Measurements from ENCODE around the gene IKZF3. TPM values are rescaled to one million over a fixed set of nuclear protein-coding genes. Genes with fewer than 3 reads are reported as not detected.

Gene IKZF3
- total RNA-seq, 1 experiment from 2014 or later, result not detected

DNA sequence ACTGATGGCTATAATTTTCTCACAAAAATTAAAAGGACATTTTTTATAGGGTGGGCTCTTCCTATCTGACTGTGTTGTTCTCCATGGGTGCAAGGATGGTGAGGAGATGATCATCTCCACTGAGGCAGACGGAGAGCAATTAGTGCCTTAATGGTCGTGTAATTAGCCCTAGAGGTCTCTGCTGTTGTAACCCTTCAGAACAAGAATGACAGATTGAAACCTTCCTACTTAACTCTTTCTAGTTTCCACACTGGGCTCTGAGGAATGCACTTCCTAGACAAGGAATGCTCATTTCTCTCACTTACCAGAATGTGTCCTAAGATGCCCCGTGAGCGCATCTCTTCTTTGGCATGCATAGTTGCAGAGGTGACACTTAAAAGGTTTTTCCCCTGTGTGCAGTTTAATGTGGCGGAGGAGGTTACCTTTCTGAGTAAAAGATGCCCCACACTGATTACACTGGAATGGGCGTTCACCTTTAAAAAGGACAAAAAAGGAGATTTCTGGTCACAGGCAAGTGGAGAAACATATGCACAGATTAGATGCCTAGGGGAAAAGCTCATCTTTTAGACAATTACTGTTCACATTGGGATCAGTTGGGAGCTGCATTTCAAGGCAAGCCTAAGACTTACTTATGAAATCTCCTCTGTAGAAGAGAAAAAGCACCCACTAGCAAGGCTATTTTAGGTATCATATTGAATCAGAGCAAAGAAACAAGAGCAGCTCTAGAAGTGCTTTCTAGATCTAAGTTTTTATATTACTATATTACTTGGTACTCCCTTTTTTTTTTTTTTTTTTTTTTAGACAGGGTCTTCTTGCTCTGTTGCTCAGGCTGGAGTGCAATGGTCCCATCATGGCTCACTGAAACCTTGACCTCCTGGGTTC, 72.8 kb downstream of the IKZF3 start:
- H3K9me3 ChIP-seq (ENCODE audit: low read length), result no peaks in the 10 kb centered on the region
- intact Hi-C loops (cut with micrococcal nuclease), result no loop called here
- no peak overlapping the region for H3K9ac ChIP-seq (ENCODE audit: low read length)
- H3K4me3 ChIP-seq (ENCODE audit: low read length), result no peak overlapping the region
- ATAC-seq, result no peak
- H3K36me3 ChIP-seq (ENCODE audit: low read depth, low read length), result no peaks in the 10 kb centered on the region
- no peaks in the 10 kb centered on the region for H3K4me1 ChIP-seq (ENCODE audit: insufficient read depth, low read length)
- no peak for TF ChIP-seq EZH2phosphoT487 (IDR thresholded peaks at IDR 0.05; ENCODE audit: borderline replicate concordance, low read length)
- no peak for TF ChIP-seq EZH2 (IDR thresholded peaks at IDR 0.05; ENCODE audit: low read length, unreplicated experiment)
- TF ChIP-seq CTCF (conservative IDR thresholded peaks at IDR 0.05; ENCODE audit: low read depth, low read length), result no peak
- H3K9me2 ChIP-seq (replicated peaks; ENCODE audit: low read length), result no peaks in the 10 kb centered on the region
- H4K20me1 ChIP-seq (ENCODE audit: low read length), result no peaks in the 10 kb centered on the region
- H3K4me2 ChIP-seq (ENCODE audit: low read length), result no peak overlapping the region
- POLR2A ChIA-PET (ENCODE audit: unreplicated experiment), result no interaction called here
- no peak overlapping the region for H3K27ac ChIP-seq (ENCODE audit: low read length)
- H2AFZ ChIP-seq (ENCODE audit: low read length), result no peak overlapping the region
- DNase-seq, result no peak
- H3F3A ChIP-seq (ENCODE audit: low read length, unreplicated experiment), result no peaks in the 10 kb centered on the region
- CTCF ChIA-PET, result no interaction called here
- no peaks in the 10 kb centered on the region for H3K79me2 ChIP-seq (ENCODE audit: low read length)
- no TSS peak for BruUV-seq (replicated peaks)
- H3K27me3 ChIP-seq (ENCODE audit: low read length), result peaks cover 8% of the 10 kb centered on the region; the same call in 1 of the 2 replicates

DNA sequence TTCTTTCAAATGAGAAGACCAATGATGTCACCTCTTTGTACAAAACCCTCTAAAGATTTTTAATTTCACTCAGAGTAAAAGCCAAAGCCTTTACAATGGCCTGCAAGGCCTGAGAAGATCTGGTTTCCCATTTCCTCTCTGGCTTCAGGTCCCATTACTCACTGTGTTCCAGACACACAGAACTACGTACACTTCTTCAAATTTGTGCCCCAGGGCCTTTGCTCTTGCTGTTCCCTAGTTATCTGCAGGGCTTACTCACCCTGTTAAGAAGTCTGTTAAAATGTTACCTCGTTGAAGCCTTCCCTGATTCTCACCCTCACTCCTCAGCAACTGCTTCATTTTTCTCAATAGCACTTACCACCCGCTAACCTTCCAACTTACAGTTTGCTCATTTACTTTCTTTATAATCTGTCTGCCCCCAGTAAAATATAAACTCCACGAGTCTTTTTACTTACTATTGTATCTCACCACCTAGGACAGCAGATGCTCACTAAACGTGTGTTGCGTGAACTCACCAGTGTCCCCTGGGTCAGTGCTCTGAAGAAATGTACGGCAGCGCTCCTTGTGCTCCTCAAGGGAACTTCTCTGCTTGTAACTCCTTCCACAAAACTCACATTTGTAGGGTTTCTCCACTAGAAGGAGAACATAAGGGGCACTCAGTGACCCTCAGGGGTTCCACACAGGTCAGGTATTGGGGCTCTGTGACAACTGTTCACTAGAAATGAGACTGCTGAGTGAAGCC, 76.2 kb downstream of the IKZF3 start:
- Histone ChIP-seq H3K36me3 (ENCODE audit: low read depth, low read length) (no peaks in the 10 kb centered on the region), H3K4me2 (ENCODE audit: low read length) (no peak overlapping the region), H2AFZ (ENCODE audit: low read length) (no peak overlapping the region), H3K27me3 (ENCODE audit: low read length) (peaks cover 8% of the 10 kb centered on the region; the same call in 1 of the 2 replicates), H3K4me1 (ENCODE audit: insufficient read depth, low read length) (0 out of 2 replicates have a peak, but pooled peaks cover 1% of the 10 kb centered on the region), H3K27ac (ENCODE audit: low read length) (no peak overlapping the region), H3K9ac (ENCODE audit: low read length) (no peak overlapping the region), H3K4me3 (ENCODE audit: low read length) (no peak overlapping the region), H3K79me2 (ENCODE audit: low read length) (no peaks in the 10 kb centered on the region), H3F3A (ENCODE audit: low read length, unreplicated experiment) (no peaks in the 10 kb centered on the region), H3K9me2 (replicated peaks; ENCODE audit: low read length) (no peaks in the 10 kb centered on the region), H3K9me3 (ENCODE audit: low read length) (no peaks in the 10 kb centered on the region), H4K20me1 (ENCODE audit: low read length) (no peaks in the 10 kb centered on the region)
- no peak for ATAC-seq
- CTCF ChIA-PET, result interaction anchor here (0.5 kb wide), 1 partner anchor 12 kb away, joined by 4 read pairs; no protein-coding TSS in a partner anchor
- DNase-seq, result no peak
- no peak for TF ChIP-seq CTCF (conservative IDR thresholded peaks at IDR 0.05; ENCODE audit: low read depth, low read length)
- TF ChIP-seq EZH2 (IDR thresholded peaks at IDR 0.05; ENCODE audit: low read length, unreplicated experiment), result no peak
- TF ChIP-seq EZH2phosphoT487 (IDR thresholded peaks at IDR 0.05; ENCODE audit: borderline replicate concordance, low read length), result no peak
- BruUV-seq (replicated peaks), result no TSS peak
- POLR2A ChIA-PET (ENCODE audit: unreplicated experiment), result interaction anchor here (0.6 kb wide), 1 partner anchor 25 kb away, joined by 3 read pairs; no protein-coding TSS in a partner anchor
- intact Hi-C loops (cut with micrococcal nuclease), result no loop called here
